GM13977 (cell line): ENCODE data around the gene XIRP2.

ENCODE experiments used
- DNase-seq: peaks from one replicate; pipeline ENCODE4 v3.0.0; 2012; ENCODE audit warnings: low spot score
- CTCF ChIP-seq: IDR thresholded peaks from 2 replicates; pipeline ENCODE4 v1.5.1; 2012; ENCODE audit warnings: mild to moderate bottlenecking, control low read depth; ENCODE audit not compliant: insufficient read depth; ENCODE audit errors: extremely low read depth, missing control alignments
- in situ Hi-C: fragments of 300-500 bp; cut with MboI; formaldehyde crosslinking; loops from one replicate; pipeline ENCODE4 v1.12.0; 2022; ENCODE audit warnings: low sequenced_read_pairs, low pct_unique_long_range_greater_than_20kb, mixed read lengths, inconsistent platforms; ENCODE audit not compliant: unreplicated experiment

XIRP2 gene

DNA sequence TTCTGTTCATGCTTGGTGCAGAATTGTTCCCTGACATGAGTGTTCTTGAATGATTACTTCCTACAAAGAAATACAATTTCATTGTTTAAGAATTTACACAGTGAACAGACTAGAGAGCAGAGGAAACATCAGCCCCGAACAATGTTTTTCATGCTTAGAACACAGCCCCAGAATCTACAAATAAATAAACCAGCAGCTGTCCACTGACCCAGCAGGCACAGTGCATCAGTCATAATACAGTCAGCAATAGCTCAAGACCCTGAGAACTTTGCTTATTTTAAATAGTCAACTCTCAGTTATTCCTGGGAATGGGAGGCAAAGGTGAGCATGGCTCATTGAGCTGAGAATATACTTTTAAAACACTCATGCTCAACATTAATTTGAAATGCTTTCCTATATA, 38.4 kb downstream of the XIRP2 start:
- DNase-seq: no peak
- in situ Hi-C loops: no loop called here
- no peak for TF ChIP-seq CTCF

DNA sequence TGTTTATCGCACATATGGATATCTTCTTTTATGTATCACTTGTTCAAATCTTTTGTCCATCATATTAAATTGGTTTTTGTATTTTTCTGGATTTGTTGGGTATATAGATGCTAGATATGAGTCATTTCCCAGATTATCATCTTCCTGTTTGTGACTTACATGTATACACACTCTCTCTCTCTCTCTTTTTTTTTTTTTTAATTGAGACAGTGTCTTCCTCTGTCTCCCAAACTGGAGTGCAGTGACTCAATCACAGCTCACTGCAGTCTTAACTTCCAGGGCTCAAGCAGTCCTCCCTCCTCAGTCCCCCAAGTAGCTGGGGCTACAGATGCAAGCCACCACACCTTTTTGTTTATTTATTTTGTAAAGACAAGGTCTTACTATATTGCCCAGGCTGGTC, 43.8 kb downstream of the XIRP2 start:
- DNase-seq: no peak
- TF ChIP-seq CTCF: no peak
- in situ Hi-C loops: no loop called here

DNA sequence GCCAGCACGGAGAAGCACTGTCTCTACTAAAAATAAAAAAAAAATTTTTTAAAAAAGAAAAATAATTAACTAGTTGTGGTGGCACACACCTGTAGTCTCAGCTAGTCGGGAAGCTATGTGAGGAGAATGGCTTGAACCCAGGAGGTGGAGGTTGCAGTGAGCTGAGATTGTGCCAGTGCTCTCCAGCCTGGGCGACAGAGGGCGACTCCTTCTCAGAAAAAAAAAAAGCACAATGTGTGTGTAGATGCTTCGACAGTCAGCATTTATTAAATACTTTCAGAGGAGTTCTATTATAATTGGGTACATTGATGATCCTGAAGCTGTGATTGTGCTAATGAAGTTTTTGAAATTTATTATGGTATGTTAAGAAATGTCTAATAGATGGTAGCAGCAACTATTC, 46.5 kb downstream of the XIRP2 start:
- in situ Hi-C loops: no loop called here
- no peak for TF ChIP-seq CTCF
- no peak for DNase-seq

DNA sequence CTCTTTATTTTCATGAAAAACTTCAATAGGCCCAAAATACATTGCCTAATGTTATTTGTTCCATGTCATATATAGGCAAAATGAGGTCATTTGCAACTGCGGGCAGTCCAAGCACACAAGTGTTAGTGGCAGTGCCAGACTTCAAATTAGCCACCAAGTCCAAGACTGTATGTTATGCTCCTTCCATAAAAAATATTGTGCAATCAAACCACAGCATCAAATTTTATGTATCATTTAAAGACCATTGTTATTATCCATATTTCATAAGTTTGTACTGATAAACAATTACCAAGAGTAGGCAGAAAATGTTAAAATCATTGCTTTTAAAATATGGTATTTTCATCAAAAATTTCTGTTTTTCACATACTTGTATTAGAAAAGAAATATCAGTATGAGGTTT, 54.1 kb downstream of the XIRP2 start:
- no peak for DNase-seq
- in situ Hi-C loops: no loop called here
- TF ChIP-seq CTCF: no peak

- in situ Hi-C loops: no loop called here
- no peak for TF ChIP-seq CTCF
- DNase-seq: no peak
Observed at GRCh38 chr2:166944909-166945308, 56.6 kb downstream of the XIRP2 start.

GRCh38 chr2:166957686-166958085, 69.4 kb downstream of the XIRP2 start:
- no peak for DNase-seq
- no peak for TF ChIP-seq CTCF
- in situ Hi-C loops: no loop called here

GRCh38 chr2:166958986-166959481, 70.8 kb downstream of the XIRP2 start:
- no peak for TF ChIP-seq CTCF
- in situ Hi-C loops: no loop called here
- DNase-seq: no peak
